SU-DHL-6 (cell line): Measurements from ENCODE around the gene ITGA11.

Source experiments
- CTCF ChIP-seq: fragments of 200-600 bp; sonication (generic); IDR thresholded peaks from one replicate; pipeline ENCODE4 v1.5.1; 2017; ENCODE audit warnings: antibody characterized with exemption, mild to moderate bottlenecking, low read length, moderate library complexity; ENCODE audit not compliant: insufficient read depth, poor library complexity, severe bottlenecking
- EZH2phosphoT487 ChIP-seq: fragments of 200-600 bp; sonication (generic), shearing (Covaris generic); conservative IDR thresholded peaks from 2 replicates; pipeline ENCODE4 v1.6.1; 2018; ENCODE audit warnings: mild to moderate bottlenecking, antibody characterized with exemption, low read length, moderate library complexity, mixed read lengths

DNA sequence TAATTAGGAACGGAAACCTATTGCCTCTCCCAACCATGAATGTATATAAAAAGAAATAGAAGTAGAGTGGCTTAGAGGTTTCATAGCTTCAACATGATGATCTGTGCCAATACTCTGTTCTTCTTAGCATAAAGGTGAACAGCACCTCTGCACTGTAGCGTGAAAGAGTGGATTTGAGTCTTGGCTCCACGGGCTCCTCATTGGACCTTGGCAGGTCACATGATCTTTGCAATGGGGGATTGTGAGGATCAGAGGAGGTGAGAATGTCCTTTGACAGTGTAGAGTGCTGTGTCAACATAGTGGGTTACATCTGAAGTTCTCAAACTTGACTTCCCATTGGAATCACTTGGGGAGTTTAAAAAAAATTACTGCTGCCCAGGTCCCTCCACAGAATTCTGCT, 103.0 kb downstream of the ITGA11 start:
- TF ChIP-seq CTCF, result no peak
- TF ChIP-seq EZH2phosphoT487, result no peak
